GM12878 (cell line): Measurements from ENCODE around the gene AKTIP. TPM values are rescaled to one million over a fixed set of nuclear protein-coding genes. Genes with fewer than 3 reads are reported as not detected.

Experiments
- ATAC-seq: fragments of 200-7000 bp; cut with Tn5 transposase; 3 replicates; pipeline ENCODE4 v1.9.1; 2020; ENCODE audit warnings: mild to moderate bottlenecking, moderate library complexity
- BruUV-seq: library from RNA; stranded (reverse); fragments of 400-500 nt; replicated peaks from 2 replicates; lab custom pipeline; 2021; lab: Mats Ljungman, UMichigan
- CTCF ChIA-PET: fragments of 300-600 bp; sonication (Branson Sonifier 250); formaldehyde crosslinking; extraction: SDS; loops from one replicate; lab custom pipeline; 2021; ENCODE audit warnings: inconsistent platforms; lab: Yijun Ruan, JAX
- POLR2A ChIA-PET: fragments of 350-600 bp; formaldehyde crosslinking; extraction: SDS; loops from one replicate; lab custom pipeline; 2021; ENCODE audit warnings: inconsistent platforms; lab: Charles Lee
- RAD21 ChIA-PET: fragments of 300-600 bp; sonication (Branson Sonifier 250); formaldehyde crosslinking; loops from one replicate; lab custom pipeline; 2023; ENCODE audit warnings: antibody characterized with exemption; ENCODE audit not compliant: unreplicated experiment; lab: Charles Lee
- SMC1A ChIA-PET: fragments of 300-600 bp; sonication (Branson Sonifier 250); formaldehyde crosslinking; loops from one replicate; lab custom pipeline; 2023; ENCODE audit not compliant: unreplicated experiment, uncharacterized antibody; lab: Charles Lee
- DNase-seq: peaks from one replicate; pipeline ENCODE4 v3.0.0-alpha.2; 2011; ENCODE audit warnings: low read depth, low spot score
- FAIRE-seq: peaks from 3 replicates; lab custom pipeline; 2011; peaks lifted over from hg19 to GRCh38; lab: Jason Lieb, UNC
- H2AFZ ChIP-seq: 2 replicates; pipeline ENCODE4 v1.6.0; 2011; ENCODE audit warnings: low read depth, low read length, control low read depth; ENCODE audit not compliant: control insufficient read depth
- H3K27ac ChIP-seq: 2 replicates; pipeline ENCODE4 v1.5.1; 2011; ENCODE audit warnings: control low read depth; ENCODE audit not compliant: control insufficient read depth, insufficient read depth
- H3K27me3 ChIP-seq, 2 experiments: replicated peaks in 1 of 2; 2 replicates each; pipeline versions ENCODE4 v1.6.0 to v1.6.1; 2011; ENCODE audit warnings: low read length in 1 of 2; ENCODE audit not compliant: control insufficient read depth in 2 of 2, insufficient read depth in 2 of 2
- H3K36me3 ChIP-seq, 2 experiments: 2 replicates each; pipeline ENCODE4 v1.5.1; 2011; ENCODE audit warnings: low read length in 1 of 2; ENCODE audit not compliant: control insufficient read depth in 2 of 2, insufficient read depth in 2 of 2
- H3K4me1 ChIP-seq: 2 replicates; pipeline ENCODE4 v1.6.1; 2011; ENCODE audit warnings: mild to moderate bottlenecking, low read length, moderate library complexity, mixed read lengths; ENCODE audit not compliant: control insufficient read depth, insufficient read depth
- H3K4me2 ChIP-seq: 2 replicates; pipeline ENCODE4 v1.6.0; 2011; ENCODE audit warnings: control low read depth; ENCODE audit not compliant: control insufficient read depth, insufficient read depth
- H3K4me3 ChIP-seq: fragments of 200-600 bp; sonication (generic); 2 replicates; pipeline ENCODE4 v1.5.1; 2016
- H3K79me2 ChIP-seq: 2 replicates; pipeline ENCODE4 v1.6.0; 2011; ENCODE audit warnings: low read length; ENCODE audit not compliant: control insufficient read depth, insufficient read depth
- H3K9ac ChIP-seq: 2 replicates; pipeline ENCODE4 v1.8.0; 2011; ENCODE audit warnings: low read length, control low read depth, mixed read lengths; ENCODE audit not compliant: control insufficient read depth, insufficient read depth
- H3K9me3 ChIP-seq: replicated peaks from 3 replicates; pipeline ENCODE4 v1.5.1; 2011; ENCODE audit warnings: mild to moderate bottlenecking, low read length; ENCODE audit not compliant: control insufficient read depth, insufficient read depth
- H4K20me1 ChIP-seq: 2 replicates; pipeline ENCODE4 v1.6.0; 2011; ENCODE audit not compliant: control insufficient read depth, insufficient read depth
- BCL3 ChIP-seq: IDR thresholded peaks from 2 replicates; pipeline ENCODE4 v1.6.1; 2011; ENCODE audit warnings: borderline replicate concordance, low read depth, mild to moderate bottlenecking, moderate library complexity, low read length; ENCODE audit not compliant: insufficient read depth, poor library complexity, severe bottlenecking
- MTA2 ChIP-seq: fragments of 450-650 bp; IDR thresholded peaks from 2 replicates; pipeline ENCODE4 v1.6.1; 2016; ENCODE audit warnings: low read depth, mild to moderate bottlenecking, moderate library complexity
- TCF12 ChIP-seq: IDR thresholded peaks from 2 replicates; pipeline ENCODE4 v1.6.1; 2011; ENCODE audit warnings: low read depth, mild to moderate bottlenecking, low read length
- WGBS: methylation state at CpG from one replicate; pipeline ENCODE4 v1.1.6; 2016; ENCODE audit warnings: low lambda C conversion rate; ENCODE audit not compliant: insufficient replicate concordance, insufficient coverage; ENCODE audit errors: missing lambda C conversion rate; 5-methylcytosine and 5-hydroxymethylcytosine counted together
- in situ Hi-C: fragments of 300-500 bp; cut with MboI; formaldehyde crosslinking; loops from 9 replicates; pipeline ENCODE4 v1.14.3; 2018; ENCODE audit warnings: mixed read lengths
- intact Hi-C: fragments of 100-400 bp; cut with micrococcal nuclease; formaldehyde crosslinking; loops from one replicate; pipeline ENCODE4 v1.14.2; 2022; ENCODE audit not compliant: unreplicated experiment
- polyA plus RNA-seq, 11 experiments: library from polyadenylated mRNA; depleted of rRNA in 4 of 11; unstranded in 6 of 11; stranded (reverse) in 5 of 11; fragments of >200 nt; fragmentation: Nextera tagmentation in 4 of 11; fragmentation: Illumina TruSeq in 1 of 11; extraction: Ambion mirVana in 4 of 11; extraction: Trizol in 1 of 11; gene quantifications; 1 replicate in 1 of 11; 2 replicates in 10 of 11; pipeline versions ENCODE4 v1.2.1 to v1.2.3, GENCODE V29; 2011 to 2016; ENCODE audit warnings: inconsistent platforms in 2 of 11, missing spikeins in 2 of 11, low read depth in 1 of 11
- total RNA-seq, 4 experiments: library from RNA; depleted of rRNA in 3 of 4; stranded (reverse); fragments of >200 nt in 3 of 4; fragmentation: Illumina TruSeq in 1 of 4; extraction: Trizol in 1 of 4; gene quantifications; 2 replicates each; pipeline versions ENCODE4 v1.2.1 to v1.2.3, GENCODE V29; 2013 to 2021
- TF ChIP-seq, protein P1 (sequence below): fragments of 450-650 bp; IDR thresholded peaks from 2 replicates; pipeline ENCODE4 v1.6.1; 2016; ENCODE audit warnings: mild to moderate bottlenecking, moderate library complexity, borderline replicate concordance
- TF ChIP-seq, protein P2 (sequence below): IDR thresholded peaks from 2 replicates; pipeline ENCODE4 v1.6.1; 2012; ENCODE audit warnings: low read depth, low read length, improper control_type of control experiment
- TF ChIP-seq, protein P3 (sequence below): fragments of 450-650 bp; formaldehyde crosslinking; IDR thresholded peaks from 2 replicates; pipeline ENCODE4 v1.4.0; 2020; ENCODE audit warnings: mild to moderate bottlenecking, moderate library complexity
- TF ChIP-seq, protein P4 (sequence below): fragments of 450-650 bp; IDR thresholded peaks from 2 replicates; pipeline ENCODE4 v1.6.1; 2014; ENCODE audit warnings: mild to moderate bottlenecking

AKTIP gene
- total and polyA plus RNA-seq, 10 of the 15 experiments (the other 5 are each of a cell fraction or from before 2014, with no cell fraction given), result 11.4 to 22.9 (median 13.6) TPM

DNA sequence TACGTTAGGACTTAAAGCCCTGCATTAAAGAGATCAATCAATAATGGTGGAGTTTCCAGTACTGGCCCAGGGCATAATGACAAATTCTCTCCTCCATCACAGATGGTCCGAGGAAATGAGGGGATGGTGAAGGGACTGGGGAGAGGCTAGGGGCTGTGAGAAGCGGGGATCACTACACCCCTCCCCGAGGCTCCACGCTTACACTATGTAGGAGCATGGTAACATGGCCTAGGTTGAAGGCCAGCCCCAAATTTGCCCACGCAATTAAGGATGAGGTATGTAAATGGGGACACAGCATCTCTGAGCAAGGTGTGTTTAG, 8.0 kb upstream of the AKTIP start (continued):
- TF ChIP-seq, protein P1, sequence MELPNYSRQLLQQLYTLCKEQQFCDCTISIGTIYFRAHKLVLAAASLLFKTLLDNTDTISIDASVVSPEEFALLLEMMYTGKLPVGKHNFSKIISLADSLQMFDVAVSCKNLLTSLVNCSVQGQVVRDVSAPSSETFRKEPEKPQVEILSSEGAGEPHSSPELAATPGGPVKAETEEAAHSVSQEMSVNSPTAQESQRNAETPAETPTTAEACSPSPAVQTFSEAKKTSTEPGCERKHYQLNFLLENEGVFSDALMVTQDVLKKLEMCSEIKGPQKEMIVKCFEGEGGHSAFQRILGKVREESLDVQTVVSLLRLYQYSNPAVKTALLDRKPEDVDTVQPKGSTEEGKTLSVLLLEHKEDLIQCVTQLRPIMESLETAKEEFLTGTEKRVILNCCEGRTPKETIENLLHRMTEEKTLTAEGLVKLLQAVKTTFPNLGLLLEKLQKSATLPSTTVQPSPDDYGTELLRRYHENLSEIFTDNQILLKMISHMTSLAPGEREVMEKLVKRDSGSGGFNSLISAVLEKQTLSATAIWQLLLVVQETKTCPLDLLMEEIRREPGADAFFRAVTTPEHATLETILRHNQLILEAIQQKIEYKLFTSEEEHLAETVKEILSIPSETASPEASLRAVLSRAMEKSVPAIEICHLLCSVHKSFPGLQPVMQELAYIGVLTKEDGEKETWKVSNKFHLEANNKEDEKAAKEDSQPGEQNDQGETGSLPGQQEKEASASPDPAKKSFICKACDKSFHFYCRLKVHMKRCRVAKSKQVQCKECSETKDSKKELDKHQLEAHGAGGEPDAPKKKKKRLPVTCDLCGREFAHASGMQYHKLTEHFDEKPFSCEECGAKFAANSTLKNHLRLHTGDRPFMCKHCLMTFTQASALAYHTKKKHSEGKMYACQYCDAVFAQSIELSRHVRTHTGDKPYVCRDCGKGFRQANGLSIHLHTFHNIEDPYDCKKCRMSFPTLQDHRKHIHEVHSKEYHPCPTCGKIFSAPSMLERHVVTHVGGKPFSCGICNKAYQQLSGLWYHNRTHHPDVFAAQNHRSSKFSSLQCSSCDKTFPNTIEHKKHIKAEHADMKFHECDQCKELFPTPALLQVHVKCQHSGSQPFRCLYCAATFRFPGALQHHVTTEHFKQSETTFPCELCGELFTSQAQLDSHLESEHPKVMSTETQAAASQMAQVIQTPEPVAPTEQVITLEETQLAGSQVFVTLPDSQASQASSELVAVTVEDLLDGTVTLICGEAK, result no peak
- TF ChIP-seq MTA2, result no peak
- no peak for TF ChIP-seq BCL3
- TF ChIP-seq, protein P2, sequence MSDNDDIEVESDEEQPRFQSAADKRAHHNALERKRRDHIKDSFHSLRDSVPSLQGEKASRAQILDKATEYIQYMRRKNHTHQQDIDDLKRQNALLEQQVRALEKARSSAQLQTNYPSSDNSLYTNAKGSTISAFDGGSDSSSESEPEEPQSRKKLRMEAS, result no peak

GRCh38 chr16:53510704-53511070, 7.7 kb upstream of the AKTIP start:
- 3% methylated on average over 2 of the region's 2 CpGs for WGBS
- POLR2A ChIA-PET, result no interaction called here
- ATAC-seq, result peak; percentile 18
- peak overlapping the region; percentile 46 for H2AFZ ChIP-seq
- no peak overlapping the region for H3K9ac ChIP-seq
- BruUV-seq, result no TSS peak
- SMC1A ChIA-PET, result interaction anchor here (0.8 to 1.2 kb wide), 4 partner anchors 30 to 58 kb away, joined by 3 to 6 read pairs (median 3); no protein-coding TSS in a partner anchor
- no peak overlapping the region for H3K4me2 ChIP-seq
- peaks cover 5% of the 10 kb centered on the region; the same call in 1 of the 3 replicates for H3K9me3 ChIP-seq
- no peaks in the 10 kb centered on the region for H3K36me3 ChIP-seq
- peaks cover 5% of the 10 kb centered on the region; the same call in 1 of the 2 replicates for H3K4me1 ChIP-seq
- FAIRE-seq, result peak; percentile 41
- H3K27me3 ChIP-seq, result no peaks in the 10 kb centered on the region
- CTCF ChIA-PET, result interaction anchor here (1.0 to 2.0 kb wide), 5 partner anchors 8 to 214 kb away, joined by 3 to 7 read pairs (median 4); no protein-coding TSS in a partner anchor
- RAD21 ChIA-PET, result interaction anchor here (0.8 to 1.7 kb wide), 5 partner anchors 8 to 534 kb away, joined by 3 to 9 read pairs (median 4); partner anchors contain the start of gene RBL2
- intact Hi-C loops, result loop anchor here (2.0 to 10.0 kb wide), 3 partner anchors 36 to 194 kb away; partner anchors contain the start of genes FTO, RBL2 and RPGRIP1L
- no peak overlapping the region for H3K4me3 ChIP-seq
- no peaks in the 10 kb centered on the region for H3K79me2 ChIP-seq
- H3K27ac ChIP-seq, result no peak overlapping the region
- in situ Hi-C loops, result no loop called here
- no peak for DNase-seq
- no peaks in the 10 kb centered on the region for H4K20me1 ChIP-seq
- TF ChIP-seq, protein P3, sequence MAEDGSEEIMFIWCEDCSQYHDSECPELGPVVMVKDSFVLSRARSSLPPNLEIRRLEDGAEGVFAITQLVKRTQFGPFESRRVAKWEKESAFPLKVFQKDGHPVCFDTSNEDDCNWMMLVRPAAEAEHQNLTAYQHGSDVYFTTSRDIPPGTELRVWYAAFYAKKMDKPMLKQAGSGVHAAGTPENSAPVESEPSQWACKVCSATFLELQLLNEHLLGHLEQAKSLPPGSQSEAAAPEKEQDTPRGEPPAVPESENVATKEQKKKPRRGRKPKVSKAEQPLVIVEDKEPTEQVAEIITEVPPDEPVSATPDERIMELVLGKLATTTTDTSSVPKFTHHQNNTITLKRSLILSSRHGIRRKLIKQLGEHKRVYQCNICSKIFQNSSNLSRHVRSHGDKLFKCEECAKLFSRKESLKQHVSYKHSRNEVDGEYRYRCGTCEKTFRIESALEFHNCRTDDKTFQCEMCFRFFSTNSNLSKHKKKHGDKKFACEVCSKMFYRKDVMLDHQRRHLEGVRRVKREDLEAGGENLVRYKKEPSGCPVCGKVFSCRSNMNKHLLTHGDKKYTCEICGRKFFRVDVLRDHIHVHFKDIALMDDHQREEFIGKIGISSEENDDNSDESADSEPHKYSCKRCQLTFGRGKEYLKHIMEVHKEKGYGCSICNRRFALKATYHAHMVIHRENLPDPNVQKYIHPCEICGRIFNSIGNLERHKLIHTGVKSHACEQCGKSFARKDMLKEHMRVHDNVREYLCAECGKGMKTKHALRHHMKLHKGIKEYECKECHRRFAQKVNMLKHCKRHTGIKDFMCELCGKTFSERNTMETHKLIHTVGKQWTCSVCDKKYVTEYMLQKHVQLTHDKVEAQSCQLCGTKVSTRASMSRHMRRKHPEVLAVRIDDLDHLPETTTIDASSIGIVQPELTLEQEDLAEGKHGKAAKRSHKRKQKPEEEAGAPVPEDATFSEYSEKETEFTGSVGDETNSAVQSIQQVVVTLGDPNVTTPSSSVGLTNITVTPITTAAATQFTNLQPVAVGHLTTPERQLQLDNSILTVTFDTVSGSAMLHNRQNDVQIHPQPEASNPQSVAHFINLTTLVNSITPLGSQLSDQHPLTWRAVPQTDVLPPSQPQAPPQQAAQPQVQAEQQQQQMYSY (CRISPR knock-in tag), result no peak
- TF ChIP-seq TCF12, result no peak
- TF ChIP-seq, protein P4, sequence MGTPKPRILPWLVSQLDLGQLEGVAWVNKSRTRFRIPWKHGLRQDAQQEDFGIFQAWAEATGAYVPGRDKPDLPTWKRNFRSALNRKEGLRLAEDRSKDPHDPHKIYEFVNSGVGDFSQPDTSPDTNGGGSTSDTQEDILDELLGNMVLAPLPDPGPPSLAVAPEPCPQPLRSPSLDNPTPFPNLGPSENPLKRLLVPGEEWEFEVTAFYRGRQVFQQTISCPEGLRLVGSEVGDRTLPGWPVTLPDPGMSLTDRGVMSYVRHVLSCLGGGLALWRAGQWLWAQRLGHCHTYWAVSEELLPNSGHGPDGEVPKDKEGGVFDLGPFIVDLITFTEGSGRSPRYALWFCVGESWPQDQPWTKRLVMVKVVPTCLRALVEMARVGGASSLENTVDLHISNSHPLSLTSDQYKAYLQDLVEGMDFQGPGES, result no peak
